Stimulated activated CD8-positive, alpha-beta memory T cell treated with anti-CD3 and anti-CD28 coated beads, Interleukin-15, amount 100 ng/mL, for 4 hours (primary cell): ENCODE data around the gene TECPR1.

ENCODE experiments used
- DNase-seq, 2 donors: peaks; one replicate each; pipeline ENCODE4 v3.0.0-alpha.2; 2020; ENCODE audit warnings: low read depth in 2 of 2

Gene TECPR1, protein sequence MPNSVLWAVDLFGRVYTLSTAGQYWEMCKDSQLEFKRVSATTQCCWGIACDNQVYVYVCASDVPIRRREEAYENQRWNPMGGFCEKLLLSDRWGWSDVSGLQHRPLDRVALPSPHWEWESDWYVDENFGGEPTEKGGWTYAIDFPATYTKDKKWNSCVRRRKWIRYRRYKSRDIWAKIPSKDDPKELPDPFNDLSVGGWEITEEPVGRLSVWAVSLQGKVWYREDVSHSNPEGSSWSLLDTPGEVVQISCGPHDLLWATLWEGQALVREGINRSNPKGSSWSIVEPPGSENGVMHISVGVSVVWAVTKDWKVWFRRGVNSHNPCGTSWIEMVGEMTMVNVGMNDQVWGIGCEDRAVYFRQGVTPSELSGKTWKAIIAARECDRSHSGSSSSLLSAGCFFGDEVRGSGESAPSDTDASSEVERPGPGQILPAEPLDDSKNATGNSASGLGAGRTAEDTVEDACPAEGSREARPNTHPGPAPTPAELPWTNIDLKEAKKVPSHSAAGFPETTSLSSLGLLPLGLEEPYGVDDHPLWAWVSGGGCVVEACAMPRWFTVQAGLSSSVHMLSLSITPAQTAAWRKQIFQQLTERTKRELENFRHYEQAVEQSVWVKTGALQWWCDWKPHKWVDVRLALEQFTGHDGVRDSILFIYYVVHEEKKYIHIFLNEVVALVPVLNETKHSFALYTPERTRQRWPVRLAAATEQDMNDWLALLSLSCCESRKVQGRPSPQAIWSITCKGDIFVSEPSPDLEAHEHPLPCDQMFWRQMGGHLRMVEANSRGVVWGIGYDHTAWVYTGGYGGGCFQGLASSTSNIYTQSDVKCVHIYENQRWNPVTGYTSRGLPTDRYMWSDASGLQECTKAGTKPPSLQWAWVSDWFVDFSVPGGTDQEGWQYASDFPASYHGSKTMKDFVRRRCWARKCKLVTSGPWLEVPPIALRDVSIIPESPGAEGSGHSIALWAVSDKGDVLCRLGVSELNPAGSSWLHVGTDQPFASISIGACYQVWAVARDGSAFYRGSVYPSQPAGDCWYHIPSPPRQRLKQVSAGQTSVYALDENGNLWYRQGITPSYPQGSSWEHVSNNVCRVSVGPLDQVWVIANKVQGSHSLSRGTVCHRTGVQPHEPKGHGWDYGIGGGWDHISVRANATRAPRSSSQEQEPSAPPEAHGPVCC

DNA sequence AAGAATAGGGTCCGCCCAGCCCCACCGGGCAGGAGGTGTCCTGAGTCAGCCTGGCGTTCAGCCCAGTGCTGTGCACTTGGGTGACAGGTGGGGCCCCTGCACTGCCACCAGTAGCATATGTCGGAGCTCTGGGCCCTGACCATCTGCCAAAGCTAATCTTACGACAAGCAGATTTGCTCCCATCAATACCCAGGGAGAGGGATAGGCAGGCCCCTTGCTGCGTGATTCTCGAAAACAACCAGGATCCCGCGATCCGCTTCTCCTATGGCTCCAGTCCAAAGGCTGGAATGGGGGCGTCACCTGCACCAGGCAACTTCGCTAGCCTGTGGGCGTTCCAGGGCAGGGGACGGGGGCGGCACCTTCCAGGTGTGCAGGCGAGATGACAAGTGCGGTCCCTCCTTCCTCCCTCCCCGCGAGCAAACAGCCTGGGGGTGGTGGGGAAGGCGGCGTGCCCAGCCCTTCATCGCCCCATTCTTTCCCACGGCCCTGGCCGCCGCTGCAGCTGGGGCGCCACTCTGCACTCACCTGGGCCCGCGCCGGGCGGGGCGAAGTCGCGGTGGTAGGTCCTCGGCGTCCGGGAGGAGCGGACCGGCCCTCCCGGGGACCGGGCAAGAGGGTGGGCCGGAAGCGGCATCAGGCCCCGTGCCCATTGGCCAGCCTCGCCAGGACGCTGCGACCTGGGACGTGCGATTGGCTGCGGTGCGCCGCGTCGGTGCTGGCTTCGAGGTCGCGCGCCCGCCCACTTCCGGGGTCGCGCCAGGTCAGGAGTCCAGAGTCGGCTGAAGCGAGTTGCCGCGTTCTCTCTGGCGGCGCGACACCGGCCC, at the start of gene TECPR1:
Gene TECPR1, minus strand, starts transcription at position 632 of the 824 bp plus-strand sequence. CDS start 6,086 bp downstream, outside the sequence.
- DNase-seq = peak; percentile 61 to 74

DNA sequence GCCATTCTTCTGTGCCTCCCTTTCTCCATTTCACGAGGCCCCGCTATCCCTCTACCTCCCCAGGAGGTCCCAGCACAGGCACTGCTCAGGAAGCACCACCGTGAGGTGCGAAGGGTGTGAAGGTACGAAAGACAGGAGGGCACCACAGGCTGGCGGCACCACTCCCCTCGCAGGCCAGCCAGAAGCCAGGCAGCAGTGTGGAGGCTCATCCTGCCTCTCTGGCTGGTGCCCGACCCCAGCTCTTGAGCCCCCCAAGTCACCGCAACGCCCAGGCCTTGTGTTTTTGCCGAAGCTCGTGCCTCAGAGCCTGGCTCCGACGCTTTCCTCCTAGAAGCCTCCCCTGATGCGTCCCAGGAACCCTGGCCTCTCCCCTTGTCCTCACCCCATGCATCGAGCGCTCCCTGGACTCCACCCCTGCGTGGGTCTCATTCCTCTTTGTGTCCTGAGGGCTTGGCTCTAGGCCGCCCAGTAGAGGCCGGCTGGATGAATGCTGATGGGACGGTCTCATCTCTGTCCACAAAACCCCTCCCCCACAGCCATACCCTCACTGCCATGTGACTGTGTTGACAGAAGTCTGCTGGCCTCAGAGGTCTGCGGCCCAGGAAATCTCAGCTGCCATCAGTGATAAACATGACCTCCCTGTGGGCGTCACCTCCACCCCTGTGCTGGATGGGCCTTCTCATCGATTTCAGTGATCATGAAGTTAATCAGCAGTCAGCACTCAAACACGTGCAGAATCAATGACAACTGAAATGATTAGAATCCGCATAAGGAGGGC, 48.8 kb upstream of the TECPR1 start:
- no peak for DNase-seq

- no peak for DNase-seq
Measured at GRCh38 chr7:98297626-98298286, 45.7 kb upstream of the TECPR1 start.

DNA sequence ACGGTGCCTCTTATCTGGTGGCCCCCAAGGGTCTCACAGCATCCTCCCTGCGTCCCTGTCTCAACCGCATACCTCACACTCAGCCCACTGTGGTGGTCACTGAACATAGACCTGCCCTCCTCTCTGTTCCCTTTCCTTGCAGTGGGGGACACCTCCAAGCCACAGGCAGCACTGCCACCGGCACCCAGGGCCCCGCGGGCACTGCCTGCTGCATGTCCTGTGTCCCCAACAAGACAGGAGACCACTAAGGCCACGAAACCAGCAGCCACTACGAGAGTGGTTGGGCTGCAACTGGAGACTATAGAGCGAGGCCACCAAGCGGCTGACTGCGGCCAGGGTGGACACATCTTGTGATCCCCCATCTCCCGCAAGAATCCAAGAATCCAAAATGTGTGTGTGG, 44.8 kb upstream of the TECPR1 start:
- no peak for DNase-seq

GRCh38 chr7:98295467-98296192, 43.6 kb upstream of the TECPR1 start:
- no peak for DNase-seq

DNA sequence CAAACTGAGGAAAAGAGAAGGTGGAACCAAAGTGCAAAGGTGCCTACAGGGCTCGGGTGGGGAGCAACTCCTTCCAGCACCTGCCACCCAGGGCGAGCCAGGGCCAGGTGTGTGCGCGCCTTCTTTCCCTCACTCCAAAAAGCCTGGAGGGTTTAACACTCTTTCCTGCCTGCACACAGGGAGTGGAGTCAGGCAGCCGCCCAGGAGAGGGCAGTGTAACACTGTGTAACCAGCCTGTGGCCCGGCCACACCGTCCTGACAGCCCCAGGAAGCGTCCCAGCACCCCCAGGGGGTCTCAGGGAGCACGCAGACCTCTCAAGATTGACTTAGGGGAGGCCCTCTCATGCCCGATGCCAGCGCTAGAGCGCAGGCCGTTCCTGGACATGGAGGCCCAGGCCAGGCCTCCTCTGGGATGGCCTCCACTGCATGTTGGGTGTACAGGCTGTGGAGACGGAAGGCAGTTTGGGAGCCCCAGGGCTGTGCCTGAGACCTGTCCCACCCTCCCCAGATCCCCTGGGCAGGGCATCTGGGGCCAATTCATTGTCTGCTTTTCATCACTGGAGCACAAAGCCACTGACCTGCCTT, 42.9 kb upstream of the TECPR1 start:
- DNase-seq = no peak

GRCh38 chr7:98294326-98294725, 42.3 kb upstream of the TECPR1 start:
- no peak for DNase-seq

DNA sequence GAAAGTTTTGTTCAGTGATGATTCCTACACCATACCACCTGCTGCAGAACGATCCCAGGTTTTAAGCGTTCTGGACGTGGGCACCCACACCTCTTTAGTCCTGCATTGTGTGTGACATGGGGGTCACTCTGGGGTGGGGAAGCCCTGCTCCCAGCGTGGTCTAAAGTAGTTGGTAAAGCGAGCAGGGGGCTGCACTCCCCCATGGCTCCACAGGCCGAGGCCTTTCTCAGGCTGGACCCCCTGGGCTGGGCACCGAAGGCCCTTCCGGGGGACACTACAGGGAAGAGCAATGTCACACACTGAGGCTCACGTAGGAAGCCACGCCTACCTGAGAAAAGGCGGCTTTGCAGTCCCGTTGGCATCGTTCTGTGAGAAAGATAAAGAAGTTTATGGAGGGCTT, 41.7 kb upstream of the TECPR1 start:
- DNase-seq = no peak

DNA sequence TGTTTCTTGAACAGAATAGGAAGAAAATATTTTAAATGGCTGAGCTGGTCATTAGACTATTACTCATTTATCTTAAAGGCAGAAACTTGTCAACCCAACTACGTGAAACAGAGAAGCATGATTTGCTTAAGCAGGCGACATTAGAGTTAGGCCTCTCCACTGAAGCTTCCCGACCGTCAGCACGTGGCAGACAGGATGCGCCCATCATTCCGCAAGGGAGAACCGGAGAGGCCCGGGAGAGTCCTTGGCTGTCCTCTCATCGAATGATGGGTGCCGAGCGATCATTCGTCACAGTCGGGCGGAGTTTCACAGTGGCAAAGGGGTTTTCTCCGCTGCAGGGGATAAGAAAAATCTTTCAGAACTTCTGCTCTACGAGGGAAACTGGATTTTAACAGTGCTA, 41.2 kb upstream of the TECPR1 start:
- DNase-seq = no peak

DNA sequence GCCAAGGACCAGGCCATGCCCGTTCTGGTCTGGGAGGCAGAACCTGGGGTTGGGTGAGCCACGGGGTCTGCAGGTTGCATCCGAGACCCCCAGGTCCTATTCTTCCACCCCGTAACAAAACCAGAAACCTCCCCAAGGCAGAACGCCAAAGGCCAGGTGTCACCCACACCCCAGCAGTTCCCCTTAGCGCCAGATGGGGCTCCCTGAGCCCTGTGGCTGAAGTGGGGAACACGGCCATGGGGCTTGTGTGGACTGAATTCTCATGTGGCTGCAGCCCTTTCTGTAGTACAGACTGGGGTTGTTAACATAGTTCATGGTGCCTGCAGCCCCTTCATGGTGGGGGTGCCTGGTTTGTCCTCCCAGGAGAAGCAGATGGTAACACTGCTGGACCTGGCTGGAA, 39.7 kb upstream of the TECPR1 start:
- DNase-seq = no peak

- DNase-seq = no peak
Measured at GRCh38 chr7:98289333-98289875, 37.4 kb upstream of the TECPR1 start.

- no peak for DNase-seq
Measured at GRCh38 chr7:98288064-98288823, 36.2 kb upstream of the TECPR1 start.

DNA sequence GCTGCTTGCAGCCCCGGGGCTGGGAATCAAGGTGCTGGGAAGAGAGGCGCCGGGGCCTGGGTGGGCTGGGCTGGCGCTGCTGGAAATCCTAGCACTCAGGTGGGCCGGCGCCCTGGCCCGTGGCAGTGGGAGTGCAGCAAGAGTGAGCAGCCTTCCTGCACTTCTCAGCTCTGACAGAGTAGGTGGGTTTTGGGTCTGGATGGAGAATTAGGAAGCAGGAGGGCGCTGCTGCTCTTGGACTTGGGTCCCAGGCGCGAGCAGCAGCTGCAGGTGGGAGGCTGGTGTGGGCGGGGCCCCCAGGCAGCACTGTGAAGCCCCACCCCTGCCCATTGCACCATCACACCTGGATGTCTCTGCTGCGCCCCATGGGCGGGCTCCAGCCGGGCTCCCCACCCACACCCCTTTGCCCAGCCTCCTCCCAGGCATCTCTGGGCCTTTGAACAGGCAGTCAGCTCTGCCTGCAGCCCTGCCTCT, 35.5 kb upstream of the TECPR1 start:
- no peak for DNase-seq

GRCh38 chr7:98286701-98287485, 34.9 kb upstream of the TECPR1 start:
- no peak for DNase-seq

DNA sequence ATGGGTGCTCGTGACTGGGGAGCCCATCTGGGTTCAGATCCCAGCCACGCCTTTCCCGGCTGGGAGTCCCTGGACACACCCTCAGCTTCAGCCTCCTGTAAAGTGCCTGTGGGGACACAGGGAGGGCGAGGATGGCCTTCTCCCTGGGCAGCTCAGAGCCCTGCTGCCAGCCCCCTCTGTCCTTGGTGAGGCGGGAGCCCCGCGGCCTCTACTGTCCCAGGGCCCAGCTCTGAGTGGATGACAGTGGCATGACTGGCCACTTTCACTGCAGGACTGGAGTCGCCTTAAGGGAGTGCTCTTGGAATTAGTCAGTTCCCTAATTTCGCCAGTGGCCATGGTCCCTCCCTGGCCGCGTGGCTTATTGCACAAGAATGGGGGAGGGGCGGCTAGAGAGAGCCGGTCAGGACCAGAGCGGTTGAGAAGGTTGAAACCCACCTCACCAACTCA, 34.1 kb upstream of the TECPR1 start:
- no peak for DNase-seq

- no peak for DNase-seq
Measured at GRCh38 chr7:98285157-98286092, 33.4 kb upstream of the TECPR1 start.
